GM19397 (cell line): ENCODE results near the gene GRID2.
"Not testable (repeated sequence)": the region's sequence is repeated elsewhere in the genome, so short reads cannot be mapped to it uniquely, and the experiment has no call there.

ENCODE experiments used
- ATAC-seq: cut with Tn5 transposase; IDR thresholded peaks from one replicate; pipeline ENCODE4 v1.9.1; 2021; ENCODE audit warnings: mild to moderate bottlenecking, moderate library complexity; ENCODE audit not compliant: unreplicated experiment

Gene GRID2

GRCh38 chr4:93289831-93290230 lies 986.1 kb downstream of the GRID2 start:
- no peak for ATAC-seq

- ATAC-seq = no peak
Measured at GRCh38 chr4:93299118-93299517, 995.4 kb downstream of the GRID2 start.

- not testable (repeated sequence) for ATAC-seq
Measured at GRCh38 chr4:93300780-93301555, 997.2 kb downstream of the GRID2 start.

GRCh38 chr4:93302310-93302709 lies 998.5 kb downstream of the GRID2 start:
- no peak for ATAC-seq

GRCh38 chr4:93303440-93303839 lies 999.7 kb downstream of the GRID2 start:
- no peak for ATAC-seq

DNA sequence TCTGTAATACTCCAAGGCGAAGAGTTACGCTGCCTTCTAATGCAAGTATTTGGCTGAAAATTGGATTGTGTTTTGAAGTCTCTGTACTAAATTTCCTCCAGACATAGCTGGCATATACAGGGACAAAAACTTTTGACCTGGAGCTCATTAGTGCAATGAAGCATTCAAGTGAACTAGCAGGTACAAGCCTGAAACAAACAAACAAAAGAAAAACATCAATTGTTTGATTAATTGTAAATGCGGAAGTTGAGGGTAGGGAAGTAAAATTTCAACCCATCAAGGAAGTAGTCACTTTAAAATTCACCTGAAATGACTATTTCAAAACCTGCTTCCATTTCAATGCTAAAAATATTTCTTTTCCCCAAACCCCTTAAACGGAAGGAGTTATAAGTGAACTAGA lies 1008.5 kb downstream of the GRID2 start:
- ATAC-seq = no peak

DNA sequence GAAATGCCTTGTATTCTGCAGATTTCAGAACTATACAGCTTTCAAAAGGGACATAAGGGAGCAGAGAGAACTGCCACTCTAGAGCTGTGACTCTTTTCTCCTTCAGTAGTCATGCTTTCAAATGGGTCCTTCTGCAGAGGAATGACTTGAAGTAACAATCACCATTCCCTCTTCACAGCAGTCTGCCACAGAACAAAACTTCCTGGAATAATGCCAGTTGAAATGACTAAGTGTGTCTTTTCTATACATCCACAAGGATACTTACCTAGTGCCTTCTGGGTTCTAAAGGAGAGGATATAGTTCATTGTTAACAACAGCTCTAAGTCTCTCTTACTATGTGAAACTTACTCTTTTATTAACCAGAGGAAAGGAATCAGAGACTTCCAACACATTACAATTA lies 1009.4 kb downstream of the GRID2 start:
- no peak for ATAC-seq

GRCh38 chr4:93317057-93317456 lies 1013.3 kb downstream of the GRID2 start:
- no peak for ATAC-seq

DNA sequence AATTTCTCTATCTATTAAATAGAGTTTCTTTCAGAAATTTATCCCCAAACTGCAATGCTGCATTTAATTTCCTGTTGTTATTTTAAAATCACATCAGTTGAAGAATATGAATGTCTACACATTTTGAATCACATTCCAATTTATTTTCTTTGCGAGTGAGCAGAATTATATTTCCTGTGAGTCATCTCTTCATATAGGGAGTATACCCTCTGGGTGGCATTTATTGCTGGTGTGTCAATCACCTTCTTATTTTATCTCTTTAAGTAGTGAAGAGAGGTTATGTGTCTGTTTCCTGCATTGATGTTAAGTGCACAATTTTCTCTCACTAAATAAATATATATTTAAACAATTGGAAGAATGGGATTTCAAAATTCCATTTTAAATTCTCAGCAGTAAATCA lies 1013.8 kb downstream of the GRID2 start:
- no peak for ATAC-seq

GRCh38 chr4:93319041-93319440 lies 1015.3 kb downstream of the GRID2 start:
- no peak for ATAC-seq

GRCh38 chr4:93320356-93320755 lies 1016.6 kb downstream of the GRID2 start:
- no peak for ATAC-seq

DNA sequence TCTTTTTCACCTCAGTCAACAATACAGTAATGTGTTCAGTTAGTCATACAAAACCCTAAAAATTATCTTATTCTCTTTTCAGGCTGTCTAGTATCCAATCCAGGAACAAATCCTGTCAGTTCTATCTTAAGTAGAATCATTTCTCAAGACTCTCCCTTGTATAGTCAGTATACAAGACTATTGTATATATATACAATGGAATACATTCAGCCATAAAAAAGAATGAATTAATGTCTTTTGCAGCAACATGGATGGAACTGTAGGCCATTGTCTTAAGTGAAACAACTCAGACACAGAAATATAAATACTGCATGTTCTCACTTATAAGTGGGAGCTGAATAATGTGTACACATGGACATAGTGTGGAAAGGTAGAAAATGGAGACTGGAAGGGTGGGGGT lies 1023.6 kb downstream of the GRID2 start:
- no peak for ATAC-seq

DNA sequence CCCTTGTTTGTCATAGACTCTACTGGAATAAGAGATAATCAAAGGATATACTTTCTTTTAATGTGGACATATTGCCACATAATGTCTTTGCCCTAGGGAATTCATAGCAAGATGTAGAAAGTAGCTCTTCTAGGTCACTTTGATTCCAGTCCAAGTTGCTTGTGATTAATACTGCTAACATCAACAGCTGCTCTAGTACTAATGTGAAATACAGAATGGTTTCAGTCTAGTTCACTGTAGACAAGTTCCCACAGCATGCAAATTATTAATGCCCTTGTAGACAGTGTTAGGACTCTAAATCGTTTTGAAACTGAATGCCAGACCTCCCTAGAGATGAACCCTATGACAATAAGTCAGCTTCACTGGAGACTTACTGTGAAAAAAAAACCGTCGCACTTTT lies 1030.2 kb downstream of the GRID2 start:
- ATAC-seq = peak; percentile 85

DNA sequence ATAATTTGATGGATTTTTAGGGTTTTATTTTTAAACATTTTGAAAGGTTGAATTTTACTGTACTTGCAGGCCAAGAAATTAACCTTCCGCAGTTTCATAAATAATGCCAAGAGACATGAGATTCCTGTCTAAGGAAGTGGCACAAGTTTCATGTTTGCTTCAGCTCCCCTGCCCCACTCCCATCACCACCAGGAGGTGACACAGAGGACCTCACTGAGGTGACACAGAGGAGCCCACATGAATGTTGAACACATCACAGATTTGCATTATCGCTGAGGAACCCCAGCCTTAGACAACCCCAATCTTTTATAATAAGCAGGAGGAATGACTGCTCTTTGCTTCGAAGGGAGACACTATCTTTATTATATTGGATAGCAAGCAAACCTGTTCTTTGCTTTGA lies 1033.4 kb downstream of the GRID2 start:
- ATAC-seq = no peak

DNA sequence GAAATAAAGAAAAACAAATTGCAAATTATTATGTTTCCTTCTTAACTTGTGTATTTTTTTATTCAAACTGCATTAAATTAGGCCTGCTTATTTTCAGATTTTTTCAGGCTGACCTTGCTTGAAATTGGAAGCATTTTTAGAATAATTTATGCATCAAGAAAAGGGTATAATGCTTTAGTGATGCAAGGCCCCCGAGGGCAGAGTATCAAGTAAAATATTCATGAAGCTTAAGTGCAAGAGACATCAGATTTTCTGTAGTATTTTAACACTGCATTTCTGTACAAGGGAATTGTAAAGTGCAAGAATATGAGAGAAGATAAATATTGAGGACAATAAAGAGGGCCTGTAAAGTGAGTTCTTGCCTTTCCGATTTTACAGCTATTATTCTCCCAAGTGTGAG lies 1039.0 kb downstream of the GRID2 start:
- ATAC-seq = no peak

DNA sequence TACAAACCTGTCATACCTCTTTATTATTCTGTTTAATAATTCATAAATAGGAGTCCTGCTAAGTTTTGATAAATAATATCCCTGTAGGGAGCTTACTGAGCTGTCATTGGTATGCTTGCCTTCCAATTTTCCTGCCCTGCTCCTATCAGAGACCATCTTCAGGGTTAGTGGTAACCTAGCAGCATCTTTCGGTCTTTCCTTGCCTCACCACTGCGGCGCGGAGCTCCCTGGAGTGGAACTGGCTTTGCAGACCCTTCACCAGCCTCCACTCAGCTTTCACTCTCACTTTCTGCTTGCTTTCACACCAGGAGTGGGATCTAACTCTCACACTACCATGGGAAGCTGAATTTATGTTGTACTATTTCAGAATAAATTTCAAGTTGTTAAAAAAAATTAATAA lies 1043.1 kb downstream of the GRID2 start:
- ATAC-seq = no peak

GRCh38 chr4:93348896-93349295 lies 1045.1 kb downstream of the GRID2 start:
- no peak for ATAC-seq

- no peak for ATAC-seq
Measured at GRCh38 chr4:93351846-93352245, 1048.1 kb downstream of the GRID2 start.

DNA sequence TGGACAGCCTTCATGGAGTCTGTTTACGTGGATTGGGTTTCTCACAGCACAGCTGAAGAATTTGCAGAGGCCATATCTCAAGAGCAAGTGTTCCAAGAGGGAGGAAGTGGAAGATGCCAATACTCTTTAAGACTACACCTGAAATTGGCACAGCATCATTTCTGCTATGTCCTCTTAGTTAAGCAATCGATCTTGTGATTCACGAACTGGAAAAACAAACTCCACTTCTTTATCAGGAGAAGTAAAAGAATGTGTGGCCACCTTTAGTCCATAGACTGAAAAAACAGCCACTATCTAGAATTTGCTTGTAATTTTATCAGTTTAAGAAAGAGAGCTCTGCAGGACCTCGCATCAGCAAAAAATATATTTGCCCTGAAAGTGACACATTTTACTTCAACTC lies 1051.6 kb downstream of the GRID2 start:
- no peak for ATAC-seq

- ATAC-seq = no peak
Measured at GRCh38 chr4:93359586-93359985, 1055.8 kb downstream of the GRID2 start.

DNA sequence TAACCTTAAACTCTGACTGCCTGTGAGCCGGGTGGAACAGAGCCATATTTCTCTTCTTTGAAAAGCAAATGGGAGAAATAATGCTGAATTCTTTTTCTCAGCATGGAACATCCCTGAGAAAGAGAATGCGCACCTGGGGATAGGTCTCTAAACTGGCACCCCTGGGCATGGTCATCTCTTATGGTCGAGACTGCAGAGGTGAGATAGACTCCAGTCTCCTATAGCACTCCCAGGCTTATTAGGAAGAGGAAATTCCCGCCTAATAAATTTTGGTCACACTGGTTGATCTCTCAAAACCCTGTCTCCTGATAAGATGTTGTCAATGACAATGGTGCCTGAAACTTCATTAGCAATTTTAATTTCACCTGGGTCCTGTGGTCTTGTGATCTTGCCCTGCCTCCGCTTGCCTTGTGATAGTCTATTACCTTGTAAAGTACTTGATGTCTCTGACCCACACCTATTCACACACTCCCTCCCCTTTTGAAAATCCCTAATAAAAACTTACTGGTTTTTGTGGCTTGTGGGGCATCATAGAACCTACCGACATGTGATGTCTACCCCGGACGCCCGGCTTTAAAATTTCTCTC lies 1062.5 kb downstream of the GRID2 start:
- not testable (repeated sequence) for ATAC-seq

DNA sequence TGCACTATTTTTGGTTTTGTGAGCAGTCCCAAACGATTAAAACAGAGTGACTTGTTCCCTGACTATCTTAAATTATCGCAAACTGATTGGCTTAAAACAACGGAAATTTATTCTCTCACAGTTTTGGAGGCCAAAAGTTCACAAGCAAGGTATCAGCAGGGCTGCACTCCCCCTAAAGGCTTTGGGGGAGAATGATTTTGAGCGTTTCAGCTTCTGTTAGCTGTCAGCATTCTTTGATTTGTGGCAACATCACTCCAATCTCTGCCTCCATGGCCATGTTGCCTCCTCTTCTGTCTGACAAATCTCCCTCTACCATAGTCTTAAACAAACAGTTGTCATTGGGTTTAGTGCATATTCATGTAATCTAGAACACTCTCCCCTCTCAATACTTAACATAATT lies 1065.2 kb downstream of the GRID2 start:
- no peak for ATAC-seq

- ATAC-seq = no peak
Measured at GRCh38 chr4:93370256-93370655, 1066.5 kb downstream of the GRID2 start.
